GM23338 (cell line): Measurements from ENCODE around the gene CCDC127. TPM values are rescaled to one million over a fixed set of nuclear protein-coding genes. Genes with fewer than 3 reads are reported as not detected.

Experiments used
- ATAC-seq: fragments of 200-7000 bp; cut with Tn5 transposase; 3 replicates; pipeline ENCODE4 v1.9.1; 2020
- DNase-seq: peaks from one replicate; pipeline ENCODE4 v3.0.0-alpha.2; 2015; ENCODE audit warnings: low spot score
- H2AFZ ChIP-seq: fragments of 200-600 bp; sonication (generic); 2 replicates; pipeline ENCODE4 v1.8.0; 2016; ENCODE audit warnings: antibody characterized with exemption, mild to moderate bottlenecking, moderate library complexity
- H3F3A ChIP-seq: fragments of 200-600 bp; sonication (generic); replicated peaks from 2 replicates; pipeline ENCODE4 v1.8.0; 2017; ENCODE audit warnings: antibody characterized with exemption, mixed run types, low read depth
- H3K27ac ChIP-seq: fragments of 200-600 bp; sonication (generic); 2 replicates; pipeline ENCODE4 v1.6.1; 2016; ENCODE audit warnings: low read depth
- H3K27me3 ChIP-seq: fragments of 200-600 bp; sonication (generic); 2 replicates; pipeline ENCODE4 v1.8.0; 2016; ENCODE audit warnings: mild to moderate bottlenecking, mixed run types, moderate library complexity; ENCODE audit not compliant: insufficient read depth
- H3K36me3 ChIP-seq: fragments of 200-600 bp; sonication (generic); 2 replicates; pipeline ENCODE4 v1.8.0; 2016; ENCODE audit warnings: mild to moderate bottlenecking; ENCODE audit not compliant: insufficient read depth
- H3K4me1 ChIP-seq: fragments of 200-600 bp; sonication (generic); 2 replicates; pipeline ENCODE4 v1.8.0; 2016; ENCODE audit warnings: mild to moderate bottlenecking, moderate library complexity; ENCODE audit not compliant: insufficient read depth
- H3K4me2 ChIP-seq: fragments of 200-600 bp; sonication (generic); 2 replicates; pipeline ENCODE4 v1.7.1; 2017; ENCODE audit warnings: mixed run types
- H3K4me3 ChIP-seq: fragments of 200-600 bp; sonication (generic); 2 replicates; pipeline ENCODE4 v1.6.1; 2016; ENCODE audit warnings: mixed run types
- H3K79me2 ChIP-seq: fragments of 200-600 bp; sonication (generic); replicated peaks from 2 replicates; pipeline ENCODE4 v1.8.0; 2017; ENCODE audit warnings: mild to moderate bottlenecking; ENCODE audit not compliant: insufficient read depth
- H3K9me2 ChIP-seq: fragments of 200-600 bp; sonication (generic); 2 replicates; pipeline ENCODE4 v1.8.0; 2017; ENCODE audit not compliant: insufficient read depth
- H4K20me1 ChIP-seq: fragments of 200-600 bp; sonication (generic); replicated peaks from 2 replicates; pipeline ENCODE4 v1.8.0; 2017; ENCODE audit warnings: mild to moderate bottlenecking; ENCODE audit not compliant: insufficient read depth
- H3K27ac Mint-ChIP-seq: 2 replicates; pipeline ENCODE4 v1.8.0; 2020; ENCODE audit warnings: inconsistent platforms, mild to moderate bottlenecking, moderate library complexity, mixed read lengths
- H3K27me3 Mint-ChIP-seq: 3 replicates; pipeline ENCODE4 v1.8.0; 2022; ENCODE audit warnings: low read depth, mild to moderate bottlenecking, moderate library complexity, mixed read lengths, inconsistent platforms; ENCODE audit not compliant: insufficient read depth, poor library complexity
- H3K36me3 Mint-ChIP-seq: 3 replicates; pipeline ENCODE4 v1.8.0; 2021; ENCODE audit warnings: low read depth, mild to moderate bottlenecking, inconsistent platforms, moderate library complexity, mixed read lengths
- H3K4me1 Mint-ChIP-seq: 3 replicates; pipeline ENCODE4 v1.8.0; 2020; ENCODE audit warnings: mild to moderate bottlenecking, inconsistent platforms, mixed read lengths
- H3K4me3 Mint-ChIP-seq: 3 replicates; pipeline ENCODE4 v1.8.0; 2021; ENCODE audit warnings: moderate library complexity, mild to moderate bottlenecking, inconsistent platforms, mixed read lengths
- H3K9me3 Mint-ChIP-seq: 3 replicates; pipeline ENCODE4 v1.8.0; 2020; ENCODE audit warnings: moderate library complexity, mild to moderate bottlenecking, inconsistent platforms, mixed read lengths
- CREB1 ChIP-seq: fragments of 250-450 bp; sonication (Bioruptor Pico); IDR thresholded peaks from 2 replicates; pipeline ENCODE4 v1.5.0; 2020; ENCODE audit warnings: low read depth, mild to moderate bottlenecking, moderate library complexity
- CTCF ChIP-seq, 2 experiments: fragments of 200-600 bp in 1 of 2; sonication (generic) in 1 of 2; conservative IDR thresholded peaks; 2 replicates each; pipeline versions ENCODE4 v1.5.1 to v1.6.1; 2016 to 2017; ENCODE audit warnings: antibody characterized with exemption in 2 of 2, low read depth in 2 of 2, mild to moderate bottlenecking in 2 of 2, moderate library complexity in 1 of 2
- ETS1 ChIP-seq: IDR thresholded peaks from 2 replicates; pipeline ENCODE4 v1.6.1; 2016; ENCODE audit warnings: antibody characterized with exemption
- EZH2 ChIP-seq: fragments of 200-600 bp; sonication (generic); IDR thresholded peaks from one replicate; pipeline ENCODE4 v1.8.0; 2017; ENCODE audit warnings: antibody characterized with exemption, mild to moderate bottlenecking, low read depth; ENCODE audit not compliant: unreplicated experiment
- JUNB ChIP-seq: IDR thresholded peaks from one replicate; pipeline ENCODE4 v1.6.1; 2016; ENCODE audit warnings: antibody characterized with exemption; ENCODE audit not compliant: unreplicated experiment
- NANOG ChIP-seq: IDR thresholded peaks from 2 replicates; pipeline ENCODE4 v1.6.1; 2016; ENCODE audit warnings: antibody characterized with exemption, borderline replicate concordance
- POLR2AphosphoS5 ChIP-seq: IDR thresholded peaks from 2 replicates; pipeline ENCODE4 v1.6.1; 2016; ENCODE audit warnings: antibody characterized with exemption, low read depth
- REST ChIP-seq: IDR thresholded peaks from one replicate; pipeline ENCODE4 v1.6.1; 2018; ENCODE audit warnings: antibody characterized with exemption; ENCODE audit not compliant: unreplicated experiment
- ZNF114 ChIP-seq: fragments of 250-450 bp; sonication (Bioruptor Pico); IDR thresholded peaks from 2 replicates; pipeline ENCODE4 v1.5.0; 2020; ENCODE audit warnings: mild to moderate bottlenecking, moderate library complexity
- ZNF331 ChIP-seq: fragments of 250-450 bp; sonication (Bioruptor Pico); IDR thresholded peaks from 2 replicates; pipeline ENCODE4 v1.5.0; 2020; ENCODE audit warnings: low read depth, mild to moderate bottlenecking, moderate library complexity
- ZNF462 ChIP-seq: fragments of 250-450 bp; sonication (Bioruptor Pico); IDR thresholded peaks from 2 replicates; pipeline ENCODE4 v1.5.0; 2020; ENCODE audit warnings: mild to moderate bottlenecking, moderate library complexity
- polyA plus RNA-seq: library from polyadenylated mRNA; unstranded; fragments of >200 nt; fragmentation: Nextera tagmentation; extraction: Ambion mirVana; gene quantifications from 2 replicates; pipeline ENCODE4 v1.2.1, GENCODE V29; 2016
- total RNA-seq: library from RNA; depleted of rRNA; stranded (reverse); fragments of >200 nt; shearing (Covaris generic); gene quantifications from 2 replicates; pipeline ENCODE4 v1.2.3, GENCODE V29; 2014

Gene CCDC127
- total and polyA plus RNA-seq, 2 experiments from 2014 or later = 6.0 to 7.2 TPM

DNA sequence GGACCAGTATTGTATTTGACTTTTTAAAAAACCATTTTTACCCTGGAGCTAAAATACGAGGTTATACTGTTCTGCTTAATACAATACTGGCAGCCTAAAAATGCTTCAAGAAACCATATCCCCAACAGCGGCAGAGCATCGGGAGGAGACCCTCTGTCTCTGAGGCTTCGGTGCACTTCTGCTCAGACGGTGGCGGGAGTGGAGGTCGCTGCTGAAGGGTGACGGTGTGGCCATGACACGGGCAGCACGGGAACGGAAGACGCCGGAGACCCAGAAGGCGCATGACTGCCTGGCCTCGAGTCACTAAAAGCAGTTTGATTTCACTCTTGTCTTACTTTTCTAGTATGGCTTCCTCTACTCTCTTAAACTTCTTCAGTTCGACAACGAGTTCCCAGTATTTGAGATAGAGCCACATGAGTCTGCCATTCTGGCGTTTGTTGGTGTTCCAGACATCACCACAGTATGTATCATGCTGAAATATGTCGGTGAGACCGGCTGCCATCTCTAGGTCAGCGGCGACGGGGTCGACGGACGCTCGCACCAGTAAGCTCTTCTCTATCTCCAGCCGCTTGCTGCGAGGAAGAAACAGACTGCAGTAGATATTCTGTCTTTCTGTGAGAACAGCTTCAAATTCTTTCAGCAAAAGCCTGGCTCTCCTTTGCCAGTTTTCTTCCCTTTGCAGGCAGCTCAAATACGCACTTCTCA, 12.8 kb downstream of the CCDC127 start (continued):
- no peak for TF ChIP-seq ETS1

GRCh38 chr5:204462-204861, 13.5 kb downstream of the CCDC127 start:
- ATAC-seq (no peak), DNase-seq (no peak)
- peaks cover 30% of the 10 kb centered on the region for H3K36me3 Mint-ChIP-seq
- no peak overlapping the region for H2AFZ ChIP-seq
- no peaks in the 10 kb centered on the region for H3K36me3 ChIP-seq
- TF ChIP-seq CTCF (conservative IDR thresholded peaks at IDR 0.05; ENCODE audit: low read depth in 2 of 2) = no peak
- no peak for TF ChIP-seq ZNF462
- TF ChIP-seq CREB1 (CRISPR knock-in tag) = no peak
- no peak for TF ChIP-seq NANOG
- no peak for TF ChIP-seq POLR2AphosphoS5
- no peak for TF ChIP-seq EZH2
- TF ChIP-seq ZNF114 = no peak
- TF ChIP-seq REST = no peak
- TF ChIP-seq JUNB = no peak
- no peak for TF ChIP-seq ZNF331
- H3K4me2 ChIP-seq = no peak overlapping the region
- H3K4me3 Mint-ChIP-seq = no peak overlapping the region
- H3K4me3 ChIP-seq = no peak overlapping the region
- H3K27me3 ChIP-seq = no peaks in the 10 kb centered on the region
- no peaks in the 10 kb centered on the region for H3K9me3 Mint-ChIP-seq
- no peak overlapping the region for H3K27ac ChIP-seq
- peaks cover 11% of the 10 kb centered on the region for H3F3A ChIP-seq
- H3K4me1 Mint-ChIP-seq = peaks cover 33% of the 10 kb centered on the region
- H3K4me1 ChIP-seq = no peaks in the 10 kb centered on the region; the same call in 1 of the 2 replicates
- H3K27me3 Mint-ChIP-seq = peaks cover 7% of the 10 kb centered on the region
- no peak overlapping the region for H3K27ac Mint-ChIP-seq
- no peaks in the 10 kb centered on the region for H3K9me2 ChIP-seq
- H4K20me1 ChIP-seq = peaks cover 20% of the 10 kb centered on the region
- peaks cover 36% of the 10 kb centered on the region for H3K79me2 ChIP-seq
